Measurements from ENCODE around the gene SLC39A10.
"Not testable (repeated sequence)": the region's sequence is repeated elsewhere in the genome, so short reads cannot be mapped to it uniquely, and the experiment has no call there.

The SLC39A10 gene

GRCh38 chr2:195636890-195637289 lies 20.1 kb upstream of the SLC39A10 start:
- Mint-ChIP-seq H3K27ac (no peak overlapping the region), H3K9me3 (peaks cover 4% of the 10 kb centered on the region), H3K4me3 (no peak overlapping the region)

DNA sequence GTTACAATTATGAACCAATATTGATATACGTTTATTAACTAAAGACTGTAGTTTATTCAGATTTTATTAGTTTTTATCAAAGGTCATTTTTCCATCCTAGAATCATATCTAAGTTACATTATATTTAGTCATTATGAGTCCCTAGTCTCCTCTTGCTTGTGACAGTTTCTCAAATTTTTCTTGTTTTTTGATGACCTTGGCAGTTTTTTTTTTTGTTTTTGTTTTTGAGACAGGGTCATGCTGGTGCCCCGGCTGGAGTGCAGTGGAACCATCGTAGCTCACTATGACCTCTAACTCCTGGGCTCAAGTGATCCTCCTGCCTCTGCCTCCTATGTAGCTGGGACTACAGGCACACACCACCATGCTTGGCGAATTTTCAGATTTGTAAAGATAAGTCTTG lies 18.3 kb upstream of the SLC39A10 start:
- Mint-ChIP-seq H3K4me3 (no peak overlapping the region), H3K27me3 (no peaks in the 10 kb centered on the region), H3K36me3 (ENCODE audit: low read depth) (no peaks in the 10 kb centered on the region), H3K27ac (no peak overlapping the region), H3K9me3 (peaks cover 4% of the 10 kb centered on the region), H3K4me1 (ENCODE audit: low read depth) (peaks cover 10% of the 10 kb centered on the region)

More at GRCh38 chr2:195636890-195637289, 20.1 kb upstream of the SLC39A10 start:
- Mint-ChIP-seq H3K4me1 (ENCODE audit: low read depth) (peaks cover 16% of the 10 kb centered on the region), H3K36me3 (ENCODE audit: low read depth) (no peaks in the 10 kb centered on the region), H3K27me3 (no peaks in the 10 kb centered on the region)

- H3K36me3 Mint-ChIP-seq (ENCODE audit: low read depth) = no peaks in the 10 kb centered on the region
- H3K27me3 Mint-ChIP-seq = no peaks in the 10 kb centered on the region
- H3K4me1 Mint-ChIP-seq (ENCODE audit: low read depth) = peaks cover 4% of the 10 kb centered on the region
- H3K27ac Mint-ChIP-seq = no peak overlapping the region
- no peak overlapping the region for H3K4me3 Mint-ChIP-seq
- peaks cover 4% of the 10 kb centered on the region for H3K9me3 Mint-ChIP-seq
Observed at GRCh38 chr2:195639238-195639858, 17.7 kb upstream of the SLC39A10 start.

DNA sequence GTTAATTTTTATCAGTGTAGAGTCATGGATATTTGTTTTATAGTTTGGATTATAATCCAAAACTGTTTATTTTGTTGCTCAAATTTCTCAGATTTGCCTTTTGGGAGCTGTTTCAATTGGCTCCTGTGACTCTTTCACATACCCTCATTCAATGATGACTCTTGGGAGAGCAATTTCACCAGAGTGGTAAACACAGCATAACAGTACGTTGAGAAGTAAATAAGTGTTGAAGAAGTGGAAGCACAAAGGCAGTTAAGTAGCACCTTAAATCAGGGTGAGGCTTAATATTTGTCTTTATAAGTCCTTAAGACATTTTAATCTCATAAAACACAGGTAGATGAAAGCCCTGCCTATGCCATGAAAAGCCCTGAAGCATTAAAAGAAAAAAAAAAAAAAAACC lies 17.1 kb upstream of the SLC39A10 start:
- no peaks in the 10 kb centered on the region for H3K36me3 Mint-ChIP-seq (ENCODE audit: low read depth)
- no peak overlapping the region for H3K4me3 Mint-ChIP-seq
- peaks cover 4% of the 10 kb centered on the region for H3K9me3 Mint-ChIP-seq
- no peak overlapping the region for H3K27ac Mint-ChIP-seq
- no peaks in the 10 kb centered on the region for H3K27me3 Mint-ChIP-seq
- H3K4me1 Mint-ChIP-seq (ENCODE audit: low read depth) = peaks cover 2% of the 10 kb centered on the region

GRCh38 chr2:195642027-195642678 lies 14.9 kb upstream of the SLC39A10 start:
- Mint-ChIP-seq H3K27me3 (no peaks in the 10 kb centered on the region), H3K4me3 (no peak overlapping the region), H3K4me1 (ENCODE audit: low read depth) (peaks cover 14% of the 10 kb centered on the region), H3K27ac (no peak overlapping the region), H3K9me3 (peaks cover 4% of the 10 kb centered on the region), H3K36me3 (ENCODE audit: low read depth) (no peaks in the 10 kb centered on the region)

GRCh38 chr2:195642679-195643068 lies 14.4 kb upstream of the SLC39A10 start:
- peaks cover 2% of the 10 kb centered on the region for H3K9me3 Mint-ChIP-seq
- H3K27me3 Mint-ChIP-seq = no peaks in the 10 kb centered on the region
- H3K27ac Mint-ChIP-seq = no peak overlapping the region
- H3K36me3 Mint-ChIP-seq (ENCODE audit: low read depth) = no peaks in the 10 kb centered on the region
- peaks cover 18% of the 10 kb centered on the region for H3K4me1 Mint-ChIP-seq (ENCODE audit: low read depth)
- no peak overlapping the region for H3K4me3 Mint-ChIP-seq

- not testable (repeated sequence) for H3K27me3 Mint-ChIP-seq
Observed at GRCh38 chr2:195644708-195645107, 12.3 kb upstream of the SLC39A10 start.

GRCh38 chr2:195645413-195645812 lies 11.6 kb upstream of the SLC39A10 start:
- Mint-ChIP-seq H3K36me3 (ENCODE audit: low read depth) (no peaks in the 10 kb centered on the region), H3K4me1 (ENCODE audit: low read depth) (peaks cover 41% of the 10 kb centered on the region), H3K4me3 (no peak overlapping the region), H3K27ac (no peak overlapping the region), H3K9me3 (no peaks in the 10 kb centered on the region), H3K27me3 (no peaks in the 10 kb centered on the region)

More at GRCh38 chr2:195644708-195645107, 12.3 kb upstream of the SLC39A10 start:
- not testable (repeated sequence) for H3K4me3 Mint-ChIP-seq; H3K9me3 Mint-ChIP-seq; H3K27ac Mint-ChIP-seq; H3K36me3 Mint-ChIP-seq (ENCODE audit: low read depth)
- H3K4me1 Mint-ChIP-seq (ENCODE audit: low read depth) = peaks cover 34% of the 10 kb centered on the region

DNA sequence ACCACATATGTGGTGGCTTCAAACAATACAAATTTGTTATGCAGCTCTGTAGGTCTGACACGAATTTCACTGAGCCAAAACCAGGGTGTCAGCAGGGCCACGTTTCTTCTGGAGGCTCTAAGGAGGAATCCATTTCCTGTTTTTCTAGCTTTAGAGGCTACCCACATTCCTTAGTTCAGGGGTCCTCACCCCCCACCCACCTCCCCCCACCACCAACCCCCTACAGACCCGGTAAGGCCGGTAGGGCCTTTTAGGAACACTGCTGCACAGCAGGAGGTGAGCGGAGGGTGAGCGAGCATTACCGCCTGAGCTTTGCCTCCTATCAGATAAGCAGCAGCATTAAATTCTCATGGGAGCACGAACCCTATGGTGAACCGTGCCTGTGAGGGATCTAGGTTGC lies 10.6 kb upstream of the SLC39A10 start:
- Mint-ChIP-seq H3K4me3 (no peak overlapping the region), H3K4me1 (ENCODE audit: low read depth) (peaks cover 47% of the 10 kb centered on the region), H3K27me3 (no peaks in the 10 kb centered on the region), H3K9me3 (no peaks in the 10 kb centered on the region), H3K36me3 (ENCODE audit: low read depth) (no peaks in the 10 kb centered on the region), H3K27ac (no peak overlapping the region)

DNA sequence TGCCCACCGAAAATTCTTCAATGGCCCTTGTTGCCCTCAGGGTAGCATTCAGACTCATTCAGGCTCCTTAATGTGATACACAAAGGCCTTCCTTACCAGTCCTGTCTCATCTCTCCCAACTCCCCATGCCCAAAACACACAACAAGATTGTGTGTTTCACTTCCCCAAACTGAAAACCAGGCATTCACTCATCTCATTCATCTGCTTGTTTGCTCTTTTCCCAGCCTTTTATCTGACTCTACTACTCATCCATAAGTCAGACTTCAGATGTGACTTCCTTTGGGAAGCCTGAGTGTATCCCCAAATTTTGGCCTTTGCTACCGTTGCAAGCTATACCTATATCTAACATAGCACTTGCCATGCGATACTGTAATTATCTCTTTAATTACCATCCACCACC lies 9.7 kb upstream of the SLC39A10 start:
- Mint-ChIP-seq H3K9me3 (no peaks in the 10 kb centered on the region), H3K4me3 (no peak overlapping the region), H3K36me3 (ENCODE audit: low read depth) (no peaks in the 10 kb centered on the region), H3K27ac (peak overlapping the region; percentile 42), H3K4me1 (ENCODE audit: low read depth) (peaks cover 52% of the 10 kb centered on the region), H3K27me3 (no peaks in the 10 kb centered on the region)

GRCh38 chr2:195648370-195648769 lies 8.7 kb upstream of the SLC39A10 start:
- H3K9me3 Mint-ChIP-seq; H3K36me3 Mint-ChIP-seq (ENCODE audit: low read depth); H3K27me3 Mint-ChIP-seq; H3K27ac Mint-ChIP-seq: not testable (repeated sequence)
- Mint-ChIP-seq H3K4me3 (peak overlapping the region; percentile 78), H3K4me1 (ENCODE audit: low read depth) (peaks cover 52% of the 10 kb centered on the region)

GRCh38 chr2:195648787-195649186 lies 8.2 kb upstream of the SLC39A10 start:
- Mint-ChIP-seq H3K27me3 (no peaks in the 10 kb centered on the region), H3K4me3 (peak overlapping the region; percentile 78), H3K4me1 (ENCODE audit: low read depth) (peaks cover 52% of the 10 kb centered on the region)

DNA sequence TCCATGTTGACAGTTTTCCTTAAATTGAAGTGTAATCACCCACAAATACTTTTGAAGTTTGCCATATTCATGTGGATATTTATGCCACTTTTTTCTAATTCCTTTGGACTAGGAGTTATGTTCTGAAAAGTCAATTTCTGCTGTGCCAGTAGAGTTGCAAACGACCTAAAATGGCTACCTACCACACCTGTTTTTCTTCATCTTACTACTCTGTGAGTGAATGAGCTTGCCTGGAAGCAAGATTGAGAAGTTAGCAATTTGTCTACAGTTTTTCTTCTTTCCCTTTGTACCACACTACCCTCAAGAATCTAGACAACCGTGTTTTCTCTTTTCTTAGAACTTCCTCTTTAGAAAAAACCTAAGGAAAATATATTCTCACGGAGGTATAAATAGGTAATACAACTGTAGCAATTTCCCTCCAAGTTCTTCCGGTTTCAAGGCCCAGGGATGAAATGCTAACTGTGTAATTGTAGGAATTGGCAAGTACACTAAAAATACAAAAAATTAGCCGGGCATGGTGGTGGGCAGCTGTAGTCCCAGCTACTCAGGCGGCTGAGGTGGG lies 7.3 kb upstream of the SLC39A10 start:
- H3K36me3 Mint-ChIP-seq (ENCODE audit: low read depth) = no peaks in the 10 kb centered on the region
- H3K4me3 Mint-ChIP-seq = peak overlapping the region; percentile 51
- no peaks in the 10 kb centered on the region for H3K9me3 Mint-ChIP-seq
- no peaks in the 10 kb centered on the region for H3K27me3 Mint-ChIP-seq
- peak overlapping the region; percentile 75 for H3K27ac Mint-ChIP-seq
- H3K4me1 Mint-ChIP-seq (ENCODE audit: low read depth) = peaks cover 54% of the 10 kb centered on the region

More at GRCh38 chr2:195648787-195649186, 8.2 kb upstream of the SLC39A10 start:
- H3K27ac Mint-ChIP-seq = peak overlapping the region; percentile 86
- H3K9me3 Mint-ChIP-seq = no peaks in the 10 kb centered on the region
- no peaks in the 10 kb centered on the region for H3K36me3 Mint-ChIP-seq (ENCODE audit: low read depth)

DNA sequence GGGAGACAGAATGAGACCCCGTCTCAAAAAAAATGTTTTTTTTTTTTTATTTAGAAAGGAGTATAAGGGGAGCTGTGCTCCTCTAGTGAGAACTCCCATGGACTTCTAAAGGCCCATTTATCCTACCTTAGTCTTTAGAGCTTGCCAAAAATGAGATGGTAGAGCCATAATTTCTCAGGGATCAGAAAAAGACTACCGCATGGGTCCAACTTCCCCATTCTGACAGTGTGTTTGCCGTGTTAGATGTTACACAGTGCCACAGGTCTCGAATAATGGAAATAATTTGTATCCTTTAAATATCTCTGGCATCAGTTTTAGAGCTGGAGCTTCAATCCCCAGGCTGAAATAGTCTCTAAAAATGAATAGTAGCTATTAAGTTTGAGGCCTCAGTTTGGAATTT lies 6.0 kb upstream of the SLC39A10 start:
- Mint-ChIP-seq H3K4me3 (no peak overlapping the region), H3K36me3 (ENCODE audit: low read depth) (no peaks in the 10 kb centered on the region)

DNA sequence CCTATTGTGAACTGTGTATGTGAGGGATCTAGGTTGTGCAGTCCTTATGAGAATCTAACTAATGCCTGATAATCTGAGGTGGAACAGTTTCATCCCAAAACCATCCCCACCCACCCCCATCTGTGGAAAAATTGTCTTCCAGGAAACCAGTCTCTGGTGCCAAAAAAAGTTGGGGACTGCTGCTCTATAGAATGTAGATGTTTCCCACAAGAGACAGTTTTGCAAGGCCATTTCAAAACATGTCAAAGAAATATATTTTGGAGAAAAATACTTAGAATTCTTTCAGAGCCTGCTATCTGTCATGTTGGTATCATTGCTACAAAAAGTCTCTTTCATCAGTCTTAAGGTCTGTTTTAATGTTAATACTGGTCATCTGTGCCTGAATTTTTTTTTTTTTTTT lies 4.1 kb upstream of the SLC39A10 start:
- H3K36me3 Mint-ChIP-seq (ENCODE audit: low read depth) = peaks cover under 1% of the 10 kb centered on the region
- no peak overlapping the region for H3K4me3 Mint-ChIP-seq
- no peaks in the 10 kb centered on the region for H3K9me3 Mint-ChIP-seq
- peaks cover 47% of the 10 kb centered on the region for H3K4me1 Mint-ChIP-seq (ENCODE audit: low read depth)
- H3K27ac Mint-ChIP-seq = no peak overlapping the region
- H3K27me3 Mint-ChIP-seq = no peaks in the 10 kb centered on the region

More for the DNA sequence above, 6.0 kb upstream of the SLC39A10 start:
- Mint-ChIP-seq H3K27me3 (no peaks in the 10 kb centered on the region), H3K27ac (no peak overlapping the region), H3K4me1 (ENCODE audit: low read depth) (peaks cover 53% of the 10 kb centered on the region), H3K9me3 (no peaks in the 10 kb centered on the region)

All from stimulated activated naive CD8-positive, alpha-beta T cell treated with anti-CD3 and anti-CD28 coated beads, Interleukin-15, Interleukin-2, amounts not matched to agents 100 ng/mL and 50 ng/mL, for 24 hours (primary cell).